ENCODE results near the gene MLLT3. TPM values are rescaled to one million over a fixed set of nuclear protein-coding genes. Genes with fewer than 3 reads are reported as not detected.

The MLLT3 gene
- total RNA-seq, 4 donors from 2014 or later: 10.8 to 17.5 (median 12.4) TPM

DNA sequence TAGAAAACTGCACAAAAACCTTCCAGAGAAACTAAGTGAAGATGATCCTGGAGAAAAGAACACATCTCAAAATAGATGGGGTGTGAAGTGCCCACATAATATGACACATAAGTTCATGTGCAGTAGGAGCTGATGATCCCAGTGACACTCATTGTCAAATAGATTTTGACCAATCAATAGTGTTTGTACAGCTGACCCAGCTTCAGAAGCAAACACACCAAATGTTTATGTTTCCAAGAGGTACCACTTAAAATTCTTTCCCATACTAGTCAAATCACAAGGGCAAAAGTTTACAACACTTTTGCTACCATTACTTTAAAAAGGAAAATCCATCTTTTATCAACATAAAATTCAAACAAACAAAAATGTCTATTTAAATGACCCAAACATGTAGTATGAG lies 175.0 kb downstream of the MLLT3 start:
- TF ChIP-seq CTCF (IDR thresholded peaks at IDR 0.05) (no peak), EP300 (IDR thresholded peaks at IDR 0.05) (no peak), POLR2AphosphoS5 (IDR thresholded peaks at IDR 0.05) (no peak), POLR2A (IDR thresholded peaks at IDR 0.05) (no peak)
- no peaks in the 10 kb centered on the region for H3K36me3 ChIP-seq
- no peaks in the 10 kb centered on the region for H3K27me3 ChIP-seq
- no peaks in the 10 kb centered on the region for H3K9me3 ChIP-seq
- no peak for DNase-seq (ENCODE audit: low spot score in 2 of 2)
- no peak overlapping the region for H3K27ac ChIP-seq
- H3K4me3 ChIP-seq: no peak overlapping the region
- peaks cover 3% of the 10 kb centered on the region for H3K4me1 ChIP-seq

GRCh38 chr9:20446248-20446647 lies 176.1 kb downstream of the MLLT3 start:
- TF ChIP-seq POLR2AphosphoS5 (IDR thresholded peaks at IDR 0.05) (no peak), CTCF (IDR thresholded peaks at IDR 0.05) (no peak), EP300 (IDR thresholded peaks at IDR 0.05) (no peak), POLR2A (IDR thresholded peaks at IDR 0.05) (no peak)
- WGBS: 90% methylated on average over 5 of the region's 5 CpGs

GRCh38 chr9:20442461-20443319 lies 179.6 kb downstream of the MLLT3 start:
- Histone ChIP-seq H3K9me3 (no peaks in the 10 kb centered on the region), H3K27me3 (no peaks in the 10 kb centered on the region), H3K36me3 (no peaks in the 10 kb centered on the region), H3K4me3 (no peak overlapping the region), H3K27ac (no peak overlapping the region), H3K4me1 (peaks cover 3% of the 10 kb centered on the region)
- DNase-seq (ENCODE audit: low spot score in 2 of 2): no peak
- TF ChIP-seq POLR2AphosphoS5 (IDR thresholded peaks at IDR 0.05) (no peak), CTCF (IDR thresholded peaks at IDR 0.05) (no peak)
- WGBS: 58% methylated on average over 3 of the region's 3 CpGs

More at GRCh38 chr9:20446248-20446647, 176.1 kb downstream of the MLLT3 start:
- Histone ChIP-seq H3K27me3 (no peaks in the 10 kb centered on the region), H3K4me3 (no peak overlapping the region), H3K4me1 (peaks cover 3% of the 10 kb centered on the region), H3K27ac (no peak overlapping the region), H3K9me3 (no peaks in the 10 kb centered on the region), H3K36me3 (no peaks in the 10 kb centered on the region)
- no peak for DNase-seq (ENCODE audit: low spot score in 2 of 2)

DNA sequence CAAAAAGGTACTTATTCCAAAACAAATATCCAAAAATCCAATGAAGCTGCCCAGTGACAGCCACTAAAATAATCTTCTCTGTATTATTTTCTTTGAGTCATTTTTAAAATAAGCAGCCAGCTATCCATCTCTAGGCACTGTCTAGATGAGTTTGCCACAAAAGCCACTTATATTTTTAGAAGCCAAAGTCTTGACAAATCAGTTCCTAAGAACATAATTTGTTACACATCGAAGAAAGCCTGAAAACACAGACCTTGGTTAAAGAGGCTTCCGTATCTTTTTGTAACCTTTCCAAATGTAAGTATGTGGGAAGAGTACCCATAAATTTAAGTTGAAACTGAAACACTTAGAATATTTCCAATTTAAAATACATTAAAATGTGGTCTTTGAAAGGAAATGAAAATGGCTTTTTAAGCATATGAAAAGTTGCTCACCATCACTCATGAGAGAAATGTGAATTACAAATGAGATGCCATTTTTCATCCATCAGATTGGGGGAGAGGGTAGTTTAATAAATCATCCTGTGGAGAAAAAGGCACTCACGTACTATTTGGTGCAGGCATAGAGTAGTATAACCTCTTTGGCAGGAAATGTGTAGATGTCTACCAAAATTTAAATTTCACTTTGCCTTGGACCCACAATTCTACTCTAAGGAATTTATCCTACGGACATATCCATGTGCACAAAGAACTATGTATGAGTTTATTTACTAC lies 180.4 kb downstream of the MLLT3 start:
- WGBS: 81% methylated on average over 4 of the region's 4 CpGs
- Histone ChIP-seq H3K27ac (no peak overlapping the region), H3K4me1 (peaks cover 3% of the 10 kb centered on the region), H3K9me3 (no peaks in the 10 kb centered on the region), H3K36me3 (no peaks in the 10 kb centered on the region), H3K4me3 (no peak overlapping the region), H3K27me3 (no peaks in the 10 kb centered on the region)
- no peak for DNase-seq (ENCODE audit: low spot score in 2 of 2)
- TF ChIP-seq EP300 (IDR thresholded peaks at IDR 0.05): no peak
- no peak for TF ChIP-seq CTCF (IDR thresholded peaks at IDR 0.05)
- TF ChIP-seq POLR2AphosphoS5 (IDR thresholded peaks at IDR 0.05): no peak
- TF ChIP-seq POLR2A (IDR thresholded peaks at IDR 0.05): no peak

GRCh38 chr9:20441166-20441565 lies 181.1 kb downstream of the MLLT3 start:
- no peaks in the 10 kb centered on the region for H3K9me3 ChIP-seq
- 83% methylated on average over 4 of the region's 4 CpGs for WGBS
- peaks cover 3% of the 10 kb centered on the region for H3K4me1 ChIP-seq
- H3K27me3 ChIP-seq: no peaks in the 10 kb centered on the region
- DNase-seq (ENCODE audit: low spot score in 2 of 2): no peak
- no peak overlapping the region for H3K27ac ChIP-seq
- no peak overlapping the region for H3K4me3 ChIP-seq
- no peaks in the 10 kb centered on the region for H3K36me3 ChIP-seq
- no peak for TF ChIP-seq POLR2AphosphoS5 (IDR thresholded peaks at IDR 0.05)
- TF ChIP-seq CTCF (IDR thresholded peaks at IDR 0.05): no peak
- no peak for TF ChIP-seq POLR2A (IDR thresholded peaks at IDR 0.05)
- TF ChIP-seq EP300 (IDR thresholded peaks at IDR 0.05): no peak

Measured in suprapubic skin (tissue), 4 donors.